Loucy (cell line): ENCODE data around the gene LPP.

Experiments used
- H2AFZ ChIP-seq: fragments of 200-600 bp; sonication (generic); 2 replicates; pipeline ENCODE4 v1.6.0; 2016; ENCODE audit warnings: antibody characterized with exemption, mild to moderate bottlenecking, low read length, moderate library complexity
- H3F3A ChIP-seq: fragments of 200-600 bp; 2 replicates; pipeline ENCODE4 v1.6.0; 2016; ENCODE audit warnings: antibody characterized with exemption, low read depth, mild to moderate bottlenecking
- H3K27me3 ChIP-seq: fragments of 200-600 bp; sonication (generic); 2 replicates; pipeline ENCODE4 v1.6.1; 2014; ENCODE audit warnings: low read length, mild to moderate bottlenecking; ENCODE audit not compliant: insufficient read depth, poor library complexity, severe bottlenecking
- H3K36me3 ChIP-seq: fragments of 200-600 bp; sonication (generic); 2 replicates; pipeline ENCODE4 v1.6.1; 2016; ENCODE audit warnings: low read length; ENCODE audit not compliant: insufficient read depth
- H3K4me1 ChIP-seq: fragments of 200-600 bp; sonication (generic); 2 replicates; pipeline ENCODE4 v1.5.1; 2014; ENCODE audit warnings: low read length, mild to moderate bottlenecking; ENCODE audit not compliant: insufficient read depth, poor library complexity, severe bottlenecking
- H3K4me2 ChIP-seq: fragments of 200-600 bp; sonication (generic); 2 replicates; pipeline ENCODE4 v1.6.0; 2014; ENCODE audit warnings: antibody characterized with exemption, low read length, low read depth, mild to moderate bottlenecking; ENCODE audit not compliant: poor library complexity, severe bottlenecking
- H3K4me3 ChIP-seq: fragments of 200-600 bp; sonication (generic); 2 replicates; pipeline ENCODE4 v1.5.1; 2014; ENCODE audit warnings: low read length, mild to moderate bottlenecking, mixed read lengths; ENCODE audit not compliant: poor library complexity, severe bottlenecking
- H3K79me2 ChIP-seq: fragments of 200-600 bp; sonication (generic); 2 replicates; pipeline ENCODE4 v1.6.1; 2014; ENCODE audit warnings: low read length; ENCODE audit not compliant: insufficient read depth
- H3K9ac ChIP-seq: fragments of 200-600 bp; sonication (generic); 2 replicates; pipeline ENCODE4 v1.6.0; 2014; ENCODE audit warnings: mild to moderate bottlenecking, low read depth, low read length, moderate library complexity; ENCODE audit not compliant: poor library complexity, severe bottlenecking
- H3K9me2 ChIP-seq: fragments of 200-600 bp; sonication (generic); replicated peaks from 2 replicates; pipeline ENCODE4 v1.6.1; 2016; ENCODE audit warnings: low read depth, low read length, mixed read lengths
- H3K9me3 ChIP-seq: fragments of 200-600 bp; sonication (generic); 2 replicates; pipeline ENCODE4 v1.6.1; 2014; ENCODE audit warnings: mild to moderate bottlenecking, antibody characterized with exemption, low read length, low read depth; ENCODE audit not compliant: insufficient read depth
- H4K20me1 ChIP-seq: fragments of 200-600 bp; sonication (generic); 2 replicates; pipeline ENCODE4 v1.6.0; 2014; ENCODE audit warnings: antibody characterized with exemption, low read length, mild to moderate bottlenecking; ENCODE audit not compliant: insufficient read depth, poor library complexity, severe bottlenecking
- CTCF ChIP-seq: fragments of 200-600 bp; sonication (generic); conservative IDR thresholded peaks from 2 replicates; pipeline ENCODE4 v1.5.1; 2014; ENCODE audit warnings: mild to moderate bottlenecking, antibody characterized with exemption, low read length
- EZH2phosphoT487 ChIP-seq: fragments of 200-600 bp; IDR thresholded peaks from 2 replicates; pipeline ENCODE4 v1.6.1; 2018; ENCODE audit warnings: antibody characterized with exemption, mild to moderate bottlenecking, moderate library complexity, borderline replicate concordance

LPP gene

GRCh38 chr3:188177721-188178120, 23.8 kb downstream of the LPP start:
- peaks cover 44% of the 10 kb centered on the region for H3K79me2 ChIP-seq
- no peak overlapping the region for H3K4me2 ChIP-seq

GRCh38 chr3:188178293-188178936, 24.5 kb downstream of the LPP start:
- no peaks in the 10 kb centered on the region for H4K20me1 ChIP-seq
- H3K79me2 ChIP-seq, result peaks cover 48% of the 10 kb centered on the region
- no peak overlapping the region for H3K9ac ChIP-seq
- no peak overlapping the region for H3K4me2 ChIP-seq
- H3K4me1 ChIP-seq, result peaks cover 21% of the 10 kb centered on the region
- H3K36me3 ChIP-seq, result no peaks in the 10 kb centered on the region
- H3F3A ChIP-seq, result no peaks in the 10 kb centered on the region
- H3K9me3 ChIP-seq, result no peaks in the 10 kb centered on the region
- H3K9me2 ChIP-seq, result no peaks in the 10 kb centered on the region
- TF ChIP-seq CTCF, result no peak
- no peak for TF ChIP-seq EZH2phosphoT487
- no peak overlapping the region for H2AFZ ChIP-seq
- no peak overlapping the region for H3K4me3 ChIP-seq
- H3K27me3 ChIP-seq, result no peaks in the 10 kb centered on the region

More at GRCh38 chr3:188177721-188178120, 23.8 kb downstream of the LPP start:
- H3K27me3 ChIP-seq, result no peaks in the 10 kb centered on the region
- H3F3A ChIP-seq, result no peaks in the 10 kb centered on the region
- H3K4me1 ChIP-seq, result peaks cover 21% of the 10 kb centered on the region
- no peaks in the 10 kb centered on the region for H4K20me1 ChIP-seq
- TF ChIP-seq CTCF (no peak), EZH2phosphoT487 (no peak)
- no peak overlapping the region for H3K9ac ChIP-seq
- no peaks in the 10 kb centered on the region for H3K9me3 ChIP-seq
- no peak overlapping the region for H3K4me3 ChIP-seq
- no peaks in the 10 kb centered on the region for H3K36me3 ChIP-seq
- no peaks in the 10 kb centered on the region for H3K9me2 ChIP-seq
- no peak overlapping the region for H2AFZ ChIP-seq

DNA sequence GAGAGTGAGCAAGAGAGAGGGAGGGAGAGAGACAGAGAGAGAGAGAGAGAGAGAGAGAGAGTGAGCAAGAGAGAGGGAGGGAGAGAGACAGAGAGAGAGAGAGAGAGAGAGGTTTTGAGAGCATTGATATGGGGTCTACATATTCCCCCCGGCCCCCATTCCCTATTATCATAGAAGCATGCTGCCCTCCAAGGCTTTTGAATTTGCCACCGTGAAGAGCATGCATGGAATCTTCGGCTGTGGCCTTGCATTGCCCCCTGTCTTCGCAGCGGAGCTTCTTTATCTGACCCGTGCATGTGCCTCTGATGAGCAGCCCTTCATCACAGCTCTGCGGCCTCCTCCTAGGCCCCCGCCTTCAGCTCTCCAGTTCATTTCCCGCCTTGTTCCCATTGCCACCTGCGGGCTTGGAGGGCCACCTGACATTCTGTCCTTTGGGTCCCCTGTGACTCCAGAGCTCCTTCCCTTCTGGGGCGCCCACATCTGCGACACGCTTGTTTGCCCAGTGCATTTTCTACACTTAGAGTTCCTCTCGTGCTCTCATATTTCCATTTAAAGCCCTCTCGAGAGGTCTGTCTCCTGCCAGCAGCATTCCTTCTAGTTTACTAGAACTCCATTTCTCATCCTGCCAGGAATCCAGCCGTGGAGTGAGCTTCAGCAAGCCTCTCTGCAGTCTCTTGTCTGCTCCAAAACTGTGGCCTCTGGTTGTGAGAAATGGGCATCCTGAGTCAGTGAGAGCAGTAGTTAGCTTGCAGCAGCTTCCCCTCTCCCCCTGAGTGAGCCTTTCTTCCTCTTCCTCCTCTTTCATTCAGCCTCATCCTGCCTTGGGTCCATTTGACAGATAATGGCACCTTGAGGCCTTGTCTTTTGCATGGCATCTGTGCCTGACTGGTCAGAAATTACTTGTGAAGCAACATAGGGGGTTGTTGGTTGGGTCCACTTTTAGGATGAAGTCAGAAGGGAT, 25.3 kb downstream of the LPP start:
- Histone ChIP-seq H3K9me2 (no peaks in the 10 kb centered on the region), H3K9me3 (no peaks in the 10 kb centered on the region), H3K4me1 (peaks cover 16% of the 10 kb centered on the region), H3K4me2 (no peak overlapping the region), H3K9ac (no peak overlapping the region), H2AFZ (no peak overlapping the region), H3F3A (no peaks in the 10 kb centered on the region), H3K4me3 (no peak overlapping the region), H3K36me3 (no peaks in the 10 kb centered on the region), H4K20me1 (no peaks in the 10 kb centered on the region), H3K27me3 (no peaks in the 10 kb centered on the region), H3K79me2 (peaks cover 48% of the 10 kb centered on the region)
- TF ChIP-seq EZH2phosphoT487, result no peak
- TF ChIP-seq CTCF, result no peak
